ENCODE measurements around the gene DDX24. TPM values are rescaled to one million over a fixed set of nuclear protein-coding genes. Genes with fewer than 3 reads are reported as not detected.

The DDX24 gene
- total and polyA plus RNA-seq, 2 experiments from 2014 or later: 127 to 145 TPM

DNA sequence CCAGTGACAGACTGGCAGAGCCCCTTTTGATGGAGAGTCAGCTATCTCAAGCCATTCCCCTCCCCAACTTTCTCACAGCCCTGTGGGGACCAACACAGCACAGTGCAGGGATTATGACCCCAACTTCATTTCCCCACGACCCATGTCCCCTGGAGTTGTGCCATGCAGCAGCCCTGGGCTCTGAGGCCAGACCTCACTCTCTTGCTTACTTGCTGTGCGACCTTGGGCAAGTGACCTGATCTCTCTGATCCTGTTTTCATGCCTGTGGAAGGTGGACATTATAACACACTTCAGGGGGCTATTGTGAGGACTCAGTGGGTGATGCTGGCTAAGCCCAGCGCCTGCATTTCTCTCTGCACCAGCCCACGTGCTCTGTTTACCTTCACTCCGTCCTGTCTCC lies 40.8 kb downstream of the DDX24 start:
- Histone ChIP-seq H3K9me2 (replicated peaks; ENCODE audit: insufficient read depth) (no peaks in the 10 kb centered on the region), H4K20me1 (ENCODE audit: insufficient read depth, poor library complexity, severe bottlenecking) (no peaks in the 10 kb centered on the region), H3K4me1 (ENCODE audit: insufficient read depth) (no peaks in the 10 kb centered on the region), H3K27me3 (no peaks in the 10 kb centered on the region), H2AFZ (no peak overlapping the region), H3K4me3 (no peak overlapping the region), H3K9me3 (ENCODE audit: low read depth) (no peaks in the 10 kb centered on the region), H3K4me2 (no peak overlapping the region), H3K27ac (no peak overlapping the region), H3K36me3 (replicated peaks; ENCODE audit: insufficient read depth, low read depth) (no peaks in the 10 kb centered on the region), H3K79me2 (no peaks in the 10 kb centered on the region)
- no peak for DNase-seq (ENCODE audit: low spot score)
- no peak for TF ChIP-seq EZH2 (IDR thresholded peaks at IDR 0.05; ENCODE audit: borderline replicate concordance)
- TF ChIP-seq CTCF (IDR thresholded peaks at IDR 0.05; ENCODE audit: poor library complexity): no peak
- TF ChIP-seq EZH2phosphoT487 (IDR thresholded peaks at IDR 0.05; ENCODE audit: low read depth, severe bottlenecking, unreplicated experiment): no peak
- 76% methylated on average over 5 of the region's 5 CpGs for WGBS (ENCODE audit: low lambda C conversion rate, missing lambda C conversion rate)

- H3K27me3 ChIP-seq: no peaks in the 10 kb centered on the region
- H3K4me3 ChIP-seq: no peak overlapping the region
- DNase-seq (ENCODE audit: low spot score): no peak
- no peaks in the 10 kb centered on the region for H3K79me2 ChIP-seq
- H3K27ac ChIP-seq: no peak overlapping the region
- no peaks in the 10 kb centered on the region for H3K4me1 ChIP-seq (ENCODE audit: insufficient read depth)
- no peaks in the 10 kb centered on the region for H3K9me3 ChIP-seq (ENCODE audit: low read depth)
- no peak overlapping the region for H2AFZ ChIP-seq
- H4K20me1 ChIP-seq (ENCODE audit: insufficient read depth, poor library complexity, severe bottlenecking): no peaks in the 10 kb centered on the region
- H3K36me3 ChIP-seq (replicated peaks; ENCODE audit: insufficient read depth, low read depth): no peaks in the 10 kb centered on the region
- H3K4me2 ChIP-seq: no peak overlapping the region
- 82% methylated on average over 11 of the region's 11 CpGs for WGBS (ENCODE audit: low lambda C conversion rate, missing lambda C conversion rate)
- TF ChIP-seq EZH2phosphoT487 (IDR thresholded peaks at IDR 0.05; ENCODE audit: low read depth, severe bottlenecking, unreplicated experiment) (no peak), CTCF (IDR thresholded peaks at IDR 0.05; ENCODE audit: poor library complexity) (no peak), EZH2 (IDR thresholded peaks at IDR 0.05; ENCODE audit: borderline replicate concordance) (no peak)
- H3K9me2 ChIP-seq (replicated peaks; ENCODE audit: insufficient read depth): no peaks in the 10 kb centered on the region
Measured at GRCh38 chr14:94038921-94039629, 41.9 kb downstream of the DDX24 start.

GRCh38 chr14:94038510-94038909 lies 42.5 kb downstream of the DDX24 start:
- TF ChIP-seq EZH2phosphoT487 (IDR thresholded peaks at IDR 0.05; ENCODE audit: low read depth, severe bottlenecking, unreplicated experiment) (no peak), CTCF (IDR thresholded peaks at IDR 0.05; ENCODE audit: poor library complexity) (no peak), EZH2 (IDR thresholded peaks at IDR 0.05; ENCODE audit: borderline replicate concordance) (no peak)
- no peak for DNase-seq (ENCODE audit: low spot score)
- H3K9me2 ChIP-seq (replicated peaks; ENCODE audit: insufficient read depth): no peaks in the 10 kb centered on the region
- no peak overlapping the region for H3K4me3 ChIP-seq
- WGBS (ENCODE audit: low lambda C conversion rate, missing lambda C conversion rate): 86% methylated on average over 7 of the region's 7 CpGs
- no peak overlapping the region for H3K4me2 ChIP-seq
- H3K4me1 ChIP-seq (ENCODE audit: insufficient read depth): no peaks in the 10 kb centered on the region
- no peak overlapping the region for H3K27ac ChIP-seq
- H3K79me2 ChIP-seq: no peaks in the 10 kb centered on the region
- no peak overlapping the region for H2AFZ ChIP-seq
- no peaks in the 10 kb centered on the region for H3K27me3 ChIP-seq
- no peaks in the 10 kb centered on the region for H4K20me1 ChIP-seq (ENCODE audit: insufficient read depth, poor library complexity, severe bottlenecking)
- H3K36me3 ChIP-seq (replicated peaks; ENCODE audit: insufficient read depth, low read depth): no peaks in the 10 kb centered on the region
- no peaks in the 10 kb centered on the region for H3K9me3 ChIP-seq (ENCODE audit: low read depth)
